ENCODE data around the gene MEGF11.

GRCh38 chr15:66152650-66153049, 100.9 kb downstream of the MEGF11 start:
- TF ChIP-seq CTCF (IDR thresholded peaks at IDR 0.05) (no peak), POLR2A (IDR thresholded peaks at IDR 0.05) (no peak)
